NCI-H1048 (cell line): Measurements from ENCODE around the gene PNPLA6.
A peak's percentile ranks its signal among the peaks of the same experiment; 100 is the strongest.

ENCODE experiments used
- DNase-seq: peaks from one replicate; lab custom pipeline; 2025; lab: John Stamatoyannopoulos, UW

The PNPLA6 gene

DNA sequence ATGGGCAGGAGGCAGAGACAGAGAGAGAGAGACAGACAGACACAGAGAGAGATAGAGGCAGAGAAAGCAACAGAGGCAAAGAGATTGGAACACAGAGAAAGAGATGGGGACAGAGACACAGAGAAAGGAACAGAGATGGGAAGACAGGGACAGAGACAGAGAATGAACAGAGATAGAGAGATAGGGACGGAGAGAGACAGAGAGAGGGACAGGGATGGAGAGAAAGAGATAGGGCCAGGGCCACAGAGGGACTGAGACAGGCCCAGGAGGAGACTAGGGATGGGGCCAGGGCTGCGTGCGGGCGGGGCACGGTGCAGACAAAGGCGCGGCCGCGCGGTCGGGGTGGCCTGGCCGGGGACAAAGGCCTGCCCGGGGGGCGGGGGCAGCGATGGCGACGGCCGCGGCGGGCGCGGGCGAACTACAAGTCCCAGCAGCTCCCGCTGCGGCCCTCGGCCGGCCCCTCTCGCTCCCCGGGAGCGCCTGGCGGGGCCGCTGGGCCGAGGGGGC is 19.8 kb upstream of the PNPLA6 start, which contains the start of gene ZNF358:
Gene ZNF358, plus strand, starts transcription at position 459 of the 507 bp plus-strand sequence. CDS start 3,140 bp downstream, outside the sequence.
- DNase-seq = no peak

DNA sequence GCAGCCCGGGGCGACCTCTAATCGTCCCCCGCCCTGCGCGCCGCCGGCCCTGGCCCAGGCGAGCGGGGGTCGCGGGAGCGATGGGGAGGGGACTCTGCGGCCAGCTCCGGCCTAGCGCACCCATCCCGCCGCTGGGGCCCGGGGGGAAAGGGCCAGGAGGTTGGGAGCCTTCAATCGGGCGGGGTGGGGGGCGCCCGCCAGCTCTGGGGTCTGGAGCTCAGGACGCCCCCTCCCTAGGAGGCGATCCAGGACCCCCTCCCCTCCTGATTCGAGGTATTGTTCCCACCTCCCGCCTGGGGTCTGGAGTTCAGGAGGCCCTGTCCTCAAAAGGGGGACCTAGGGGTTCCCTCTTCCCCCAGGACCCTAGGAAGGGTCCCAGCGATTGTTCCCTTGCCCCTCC is 19.2 kb upstream of the PNPLA6 start:
- DNase-seq = no peak

DNA sequence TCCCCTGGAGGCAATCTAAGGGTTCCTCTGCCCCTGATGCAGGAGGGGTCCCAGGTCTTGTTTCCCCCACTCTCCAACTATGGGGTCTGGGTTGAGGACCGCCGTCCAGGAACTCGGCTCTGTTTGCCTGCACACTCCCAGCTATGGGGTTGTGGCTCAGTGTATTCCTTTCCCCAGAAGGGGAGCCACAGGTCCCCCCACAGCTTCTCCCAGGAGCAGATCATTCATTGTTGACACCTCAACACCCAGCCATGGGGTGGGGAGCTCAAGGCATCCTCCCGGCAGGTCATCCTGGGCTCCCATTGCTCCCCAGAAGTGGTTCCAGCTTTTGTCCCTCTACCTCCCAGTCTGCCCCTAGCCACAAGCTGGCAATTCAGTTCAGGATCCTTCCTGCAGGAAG is 18.6 kb upstream of the PNPLA6 start:
- DNase-seq = no peak

DNA sequence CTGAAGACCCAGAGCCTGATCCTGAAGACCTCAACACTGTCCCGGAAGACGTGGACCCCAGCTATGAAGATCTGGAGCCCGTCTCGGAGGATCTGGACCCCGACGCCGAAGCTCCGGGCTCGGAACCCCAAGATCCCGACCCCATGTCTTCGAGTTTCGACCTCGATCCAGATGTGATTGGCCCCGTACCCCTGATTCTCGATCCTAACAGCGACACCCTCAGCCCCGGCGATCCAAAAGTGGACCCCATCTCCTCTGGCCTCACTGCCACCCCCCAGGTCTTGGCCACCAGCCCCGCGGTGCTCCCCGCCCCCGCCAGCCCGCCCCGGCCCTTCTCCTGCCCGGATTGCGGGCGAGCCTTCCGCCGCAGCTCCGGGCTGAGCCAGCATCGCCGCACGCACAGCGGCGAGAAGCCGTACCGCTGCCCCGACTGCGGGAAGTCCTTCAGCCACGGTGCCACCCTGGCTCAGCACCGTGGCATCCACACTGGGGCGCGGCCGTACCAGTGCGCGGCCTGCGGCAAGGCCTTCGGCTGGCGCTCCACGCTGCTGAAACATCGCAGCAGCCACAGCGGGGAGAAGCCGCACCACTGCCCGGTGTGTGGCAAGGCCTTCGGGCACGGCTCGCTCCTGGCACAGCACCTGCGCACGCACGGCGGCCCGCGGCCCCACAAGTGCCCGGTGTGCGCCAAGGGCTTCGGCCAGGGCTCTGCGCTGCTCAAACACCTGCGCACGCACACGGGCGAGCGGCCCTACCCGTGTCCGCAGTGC is 16.0 kb upstream of the PNPLA6 start:
- DNase-seq = no peak

DNA sequence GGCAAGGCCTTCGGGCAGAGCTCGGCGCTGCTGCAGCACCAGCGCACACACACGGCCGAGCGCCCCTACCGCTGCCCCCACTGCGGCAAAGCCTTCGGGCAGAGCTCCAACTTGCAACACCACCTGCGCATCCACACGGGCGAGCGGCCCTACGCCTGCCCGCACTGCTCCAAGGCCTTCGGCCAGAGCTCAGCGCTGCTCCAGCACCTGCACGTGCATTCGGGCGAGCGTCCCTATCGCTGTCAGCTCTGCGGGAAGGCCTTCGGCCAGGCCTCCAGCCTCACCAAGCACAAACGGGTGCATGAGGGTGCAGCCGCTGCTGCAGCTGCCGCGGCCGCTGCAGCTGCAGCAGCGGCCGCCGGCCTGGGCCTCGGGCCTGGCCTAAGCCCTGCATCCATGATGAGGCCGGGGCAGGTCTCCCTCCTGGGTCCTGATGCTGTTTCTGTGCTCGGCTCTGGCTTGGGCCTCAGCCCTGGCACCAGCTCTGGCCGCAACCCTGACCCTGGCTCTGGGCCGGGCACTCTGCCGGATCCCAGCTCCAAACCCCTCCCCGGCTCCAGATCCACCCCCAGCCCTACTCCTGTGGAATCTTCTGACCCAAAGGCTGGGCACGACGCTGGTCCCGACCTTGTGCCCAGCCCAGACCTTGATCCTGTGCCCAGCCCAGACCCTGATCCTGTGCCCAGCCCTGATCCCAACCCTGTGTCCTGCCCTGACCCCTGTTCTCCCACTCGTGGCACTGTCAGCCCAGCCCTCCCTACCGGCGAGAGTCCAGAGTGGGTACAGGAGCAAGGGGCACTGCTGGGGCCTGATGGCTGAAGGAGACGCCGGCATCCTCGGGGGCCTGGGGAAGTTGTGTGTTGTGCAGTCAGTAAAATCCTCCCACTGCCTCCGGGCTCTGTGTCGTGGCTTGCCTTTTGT is 15.1 kb upstream of the PNPLA6 start:
- no peak for DNase-seq

DNA sequence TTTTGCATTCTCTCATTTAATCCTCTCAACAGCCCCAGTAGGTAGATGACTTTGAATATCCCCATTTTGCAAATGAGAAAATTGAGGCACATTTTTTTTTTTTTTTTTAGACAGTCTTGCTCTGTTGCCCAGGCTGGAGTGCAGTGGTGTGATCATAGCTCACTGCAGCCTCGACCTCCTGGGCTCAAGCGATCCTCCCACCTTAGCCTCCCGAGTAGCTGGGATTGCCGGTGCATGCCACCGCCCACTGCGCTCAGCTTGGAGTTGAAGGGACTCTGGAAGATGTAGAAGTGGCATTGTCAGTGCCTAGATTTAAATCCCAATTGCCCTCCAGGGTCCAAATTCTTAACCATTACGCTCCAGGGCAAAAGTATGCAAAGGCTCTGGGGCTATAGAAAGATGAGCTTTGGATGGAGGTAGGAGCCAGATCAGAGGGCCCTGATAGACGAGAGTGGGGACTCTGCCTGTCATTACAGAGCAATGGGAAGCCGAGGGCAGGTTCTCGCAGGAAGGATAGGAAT is 13.9 kb upstream of the PNPLA6 start:
- DNase-seq = no peak

DNA sequence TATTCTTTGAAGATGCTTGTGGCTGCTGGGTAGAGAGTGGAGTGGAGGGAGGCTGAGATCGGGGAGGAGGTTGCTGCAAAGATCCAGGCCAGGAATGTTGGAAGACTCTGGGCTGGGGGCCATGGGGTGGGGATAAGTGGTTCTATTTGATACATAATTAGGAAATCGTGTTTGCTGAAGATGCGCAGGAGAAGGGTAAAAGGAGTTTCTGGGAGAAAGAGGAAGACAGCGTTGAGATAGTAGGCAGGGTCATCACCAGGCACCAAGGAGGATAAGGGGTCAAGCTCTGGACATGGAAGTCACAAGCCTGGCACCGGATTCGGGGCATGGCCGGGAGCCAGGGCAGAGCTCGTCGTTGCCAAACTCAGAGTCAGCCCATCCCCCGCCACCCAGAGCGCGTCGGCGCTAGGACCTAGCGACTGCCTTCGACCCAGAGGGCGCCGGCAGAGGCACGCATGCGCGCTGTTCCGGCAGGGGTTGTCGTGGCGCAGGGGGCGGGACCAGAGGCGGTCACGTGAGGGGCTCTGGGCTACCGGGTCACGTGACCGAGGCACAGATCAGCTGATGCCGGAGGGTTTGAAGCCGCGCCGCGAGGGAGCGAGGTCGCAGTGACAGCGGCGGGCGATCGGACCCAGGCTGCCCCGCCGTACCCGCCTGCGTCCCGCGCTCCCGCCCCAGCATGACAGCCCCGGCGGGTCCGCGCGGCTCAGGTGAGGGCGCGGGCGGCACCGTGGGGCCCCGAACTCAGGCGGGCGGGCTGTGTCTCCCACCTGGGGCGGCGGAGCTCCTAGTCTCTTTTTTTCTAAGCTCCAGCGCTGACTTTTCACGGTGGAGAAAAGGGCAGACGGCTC is 13.2 kb upstream of the PNPLA6 start, which contains the start of gene MCOLN1:
Gene MCOLN1, plus strand, starts transcription at position 553 of the 851 bp plus-strand sequence. Its CDS starts 127 bp downstream, at position 680.
- DNase-seq = peak; percentile 90

DNA sequence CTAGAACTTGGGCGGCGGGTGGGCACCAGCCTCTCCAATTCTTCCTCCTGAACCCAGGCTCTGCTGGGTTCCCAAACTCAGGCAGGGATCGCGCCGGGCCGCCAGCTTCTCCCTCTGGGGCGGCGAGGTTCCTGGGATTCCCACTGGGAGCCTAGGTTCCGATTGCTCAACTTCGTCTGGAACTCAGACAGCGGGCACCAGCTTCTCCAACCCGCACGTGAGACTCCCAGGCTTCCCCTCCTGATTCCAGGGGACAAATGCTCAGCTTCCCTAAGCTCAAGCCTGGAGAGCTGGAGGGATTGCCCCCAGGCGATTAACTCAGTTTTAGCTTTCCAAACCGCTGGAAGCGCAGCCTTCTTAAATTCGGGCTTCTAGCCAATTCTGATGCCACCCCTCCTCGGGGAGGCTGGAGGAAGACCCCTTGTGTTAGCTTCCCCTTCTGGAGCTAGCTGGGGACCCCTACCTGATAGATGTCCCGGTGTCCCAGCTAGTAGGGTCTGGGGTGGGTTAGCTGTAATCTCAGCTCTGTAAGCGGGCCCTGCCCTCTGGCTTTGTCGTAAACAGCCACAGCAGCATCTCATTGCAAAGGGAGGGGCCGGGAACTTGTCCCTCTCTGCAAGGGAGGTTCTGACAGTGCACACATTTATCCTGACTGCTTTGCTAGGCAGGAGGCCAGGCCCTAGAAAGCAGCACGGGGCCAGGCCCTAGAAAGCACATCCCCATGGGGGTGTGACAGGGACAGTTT is 12.4 kb upstream of the PNPLA6 start:
- no peak for DNase-seq

DNA sequence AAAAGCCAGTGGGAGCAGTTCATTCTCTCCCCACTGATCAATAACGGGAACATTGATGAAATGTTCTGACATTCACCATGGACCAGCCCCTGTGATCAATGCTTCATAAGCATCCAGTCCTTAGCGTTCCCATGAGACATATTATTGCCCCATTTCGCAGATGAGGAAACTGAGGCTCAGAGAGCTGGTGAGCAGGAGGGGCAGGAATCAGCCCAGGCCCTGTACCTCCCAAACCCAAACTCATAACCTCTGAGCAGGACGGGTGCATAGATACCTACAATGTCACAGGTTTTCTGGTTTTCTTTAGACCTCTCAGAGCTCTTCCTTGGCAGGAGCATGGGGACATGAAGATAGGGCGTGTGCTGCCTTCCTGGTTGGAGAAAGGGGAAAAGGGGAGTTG is 11.0 kb upstream of the PNPLA6 start:
- no peak for DNase-seq

DNA sequence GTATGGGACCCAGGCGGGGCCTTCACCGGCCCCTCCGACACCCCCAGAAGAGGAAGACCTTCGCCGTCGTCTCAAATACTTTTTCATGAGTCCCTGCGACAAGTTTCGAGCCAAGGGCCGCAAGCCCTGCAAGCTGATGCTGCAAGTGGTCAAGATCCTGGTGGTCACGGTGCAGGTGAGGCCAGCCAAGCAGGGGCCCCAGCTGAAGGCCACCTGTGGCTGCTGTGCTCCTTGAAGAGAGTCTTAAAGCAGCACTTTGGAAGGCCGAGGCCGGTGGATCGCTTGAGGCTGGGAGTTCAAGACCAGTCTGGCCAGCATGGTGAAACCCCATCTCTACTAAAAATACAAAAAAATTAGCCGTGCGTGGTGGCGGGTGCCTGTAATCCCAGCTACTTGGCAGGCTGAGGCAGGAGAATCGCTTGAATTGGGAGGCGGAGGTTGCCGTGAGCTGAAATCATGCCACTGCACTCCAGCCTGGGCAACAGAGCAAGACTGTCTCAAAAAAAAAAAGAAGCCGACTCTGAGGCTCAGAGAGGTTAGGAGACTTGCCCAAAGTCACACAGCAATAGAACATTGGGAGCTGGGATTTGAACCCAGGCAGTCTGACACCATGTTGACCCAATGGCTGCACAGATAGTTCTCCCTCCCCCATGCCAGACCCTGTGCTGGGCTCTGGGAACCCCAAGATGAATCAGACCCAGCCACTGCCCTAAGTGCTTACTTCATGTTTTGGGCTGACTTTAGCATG is 10.4 kb upstream of the PNPLA6 start:
- no peak for DNase-seq

DNA sequence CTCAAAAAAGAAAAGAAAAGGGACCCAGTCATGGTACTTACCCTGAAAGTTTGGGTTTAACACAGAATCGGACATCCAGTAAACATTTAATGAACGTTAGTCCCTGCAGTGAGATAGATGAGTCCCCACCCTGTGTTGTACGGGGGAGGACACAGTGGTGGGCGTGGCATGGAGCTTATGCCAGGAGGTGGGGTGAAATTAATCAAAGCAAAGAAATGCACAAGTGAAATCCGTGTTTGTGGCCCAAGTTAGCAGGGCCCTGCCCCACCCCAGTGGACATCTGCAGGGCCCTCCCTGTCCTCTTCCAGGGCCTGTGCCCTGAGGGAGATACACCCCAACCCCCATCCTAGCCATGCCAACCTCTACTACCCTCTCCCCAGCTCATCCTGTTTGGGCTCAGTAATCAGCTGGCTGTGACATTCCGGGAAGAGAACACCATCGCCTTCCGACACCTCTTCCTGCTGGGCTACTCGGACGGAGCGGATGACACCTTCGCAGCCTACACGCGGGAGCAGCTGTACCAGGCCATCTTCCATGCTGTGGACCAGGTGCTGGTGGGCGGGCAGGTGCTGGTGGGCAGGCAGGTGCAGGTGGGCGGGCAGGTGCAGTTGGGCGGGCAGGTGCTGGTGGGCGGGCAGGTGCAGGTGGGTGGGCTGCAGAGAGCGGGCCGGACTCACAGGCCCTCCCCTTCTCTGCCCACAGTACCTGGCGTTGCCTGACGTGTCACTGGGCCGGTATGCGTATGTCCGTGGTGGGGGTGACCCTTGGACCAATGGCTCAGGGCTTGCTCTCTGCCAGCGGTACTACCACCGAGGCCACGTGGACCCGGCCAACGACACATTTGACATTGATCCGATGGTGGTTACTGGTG is 9.2 kb upstream of the PNPLA6 start:
- DNase-seq = no peak

DNA sequence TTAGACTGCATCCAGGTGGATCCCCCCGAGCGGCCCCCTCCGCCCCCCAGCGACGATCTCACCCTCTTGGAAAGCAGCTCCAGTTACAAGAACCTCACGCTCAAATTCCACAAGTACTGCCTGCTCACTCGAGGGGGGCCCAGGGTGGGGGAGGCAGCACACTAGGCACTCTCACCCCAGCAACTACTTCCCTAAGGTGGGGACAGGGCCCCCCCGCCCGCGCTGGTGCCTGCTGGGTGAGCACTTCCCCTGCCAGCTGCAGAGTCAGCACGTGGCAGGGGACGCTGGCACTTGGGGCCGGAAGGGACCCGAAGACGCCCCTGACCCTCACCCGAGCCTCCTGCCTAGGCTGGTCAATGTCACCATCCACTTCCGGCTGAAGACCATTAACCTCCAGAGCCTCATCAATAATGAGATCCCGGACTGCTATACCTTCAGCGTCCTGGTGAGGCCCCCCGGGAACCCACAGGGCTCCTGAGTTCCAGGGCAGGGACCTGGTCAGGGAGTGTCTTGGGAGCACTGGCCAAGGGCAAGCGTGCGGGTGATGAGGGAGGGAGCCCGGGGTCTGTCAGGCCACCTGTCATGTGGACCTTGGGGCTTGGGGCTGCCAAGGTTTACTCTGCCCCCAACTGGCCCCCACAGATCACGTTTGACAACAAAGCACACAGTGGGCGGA is 7.9 kb upstream of the PNPLA6 start:
- no peak for DNase-seq

DNA sequence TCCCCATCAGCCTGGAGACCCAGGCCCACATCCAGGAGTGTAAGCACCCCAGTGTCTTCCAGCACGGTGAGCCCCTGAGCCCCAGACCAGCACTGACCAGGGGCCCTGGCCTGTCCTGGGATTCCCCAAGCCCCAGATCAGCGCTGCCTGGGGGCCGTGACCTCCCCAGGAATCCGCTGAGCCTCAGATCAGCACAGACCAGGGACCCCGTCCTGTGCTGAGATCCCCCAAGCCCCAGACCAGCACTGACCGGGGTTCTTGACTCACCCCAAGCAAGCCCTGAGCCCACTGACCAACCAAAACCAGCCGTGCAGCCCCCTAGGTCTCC is 7.4 kb upstream of the PNPLA6 start:
- DNase-seq = no peak

DNA sequence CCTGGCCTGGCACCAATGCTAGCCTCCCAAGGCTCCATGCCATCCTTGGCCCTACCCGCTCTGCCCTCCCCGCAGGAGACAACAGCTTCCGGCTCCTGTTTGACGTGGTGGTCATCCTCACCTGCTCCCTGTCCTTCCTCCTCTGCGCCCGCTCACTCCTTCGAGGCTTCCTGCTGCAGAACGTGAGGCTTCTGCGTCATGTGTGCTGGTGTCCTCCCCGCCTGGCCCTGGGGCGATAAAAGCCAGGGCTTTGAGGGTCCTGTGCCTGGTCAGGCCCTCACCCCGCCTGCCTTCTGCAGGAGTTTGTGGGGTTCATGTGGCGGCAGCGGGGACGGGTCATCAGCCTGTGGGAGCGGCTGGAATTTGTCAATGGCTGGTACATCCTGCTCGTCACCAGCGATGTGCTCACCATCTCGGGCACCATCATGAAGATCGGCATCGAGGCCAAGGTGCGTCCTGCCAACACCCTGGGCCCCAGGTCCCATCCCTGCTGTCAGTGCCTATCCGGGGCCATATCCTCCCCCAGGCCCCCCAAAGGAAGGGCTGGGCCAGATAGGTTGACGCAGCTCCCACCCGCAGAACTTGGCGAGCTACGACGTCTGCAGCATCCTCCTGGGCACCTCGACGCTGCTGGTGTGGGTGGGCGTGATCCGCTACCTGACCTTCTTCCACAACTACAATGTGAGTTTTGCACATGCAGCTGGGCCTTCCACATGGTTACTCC is 6.8 kb upstream of the PNPLA6 start:
- DNase-seq = no peak

DNA sequence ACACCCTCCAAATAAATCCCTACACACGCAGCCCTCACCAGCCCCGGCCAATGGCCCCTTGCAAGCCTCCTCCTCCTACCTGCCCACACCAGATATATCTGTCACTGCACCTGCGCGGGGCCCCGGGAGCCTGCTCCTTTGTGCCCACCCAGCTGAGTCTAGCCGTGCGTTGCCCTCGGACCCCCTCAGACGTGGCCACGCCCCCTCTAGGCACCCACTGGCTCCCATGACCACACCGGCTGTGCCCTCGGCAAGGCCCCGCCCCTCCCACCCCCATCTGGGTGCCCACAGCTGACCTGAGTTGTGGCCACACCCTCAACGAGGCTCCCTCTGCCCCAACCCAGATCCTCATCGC is 6.3 kb upstream of the PNPLA6 start:
- DNase-seq = no peak

DNA sequence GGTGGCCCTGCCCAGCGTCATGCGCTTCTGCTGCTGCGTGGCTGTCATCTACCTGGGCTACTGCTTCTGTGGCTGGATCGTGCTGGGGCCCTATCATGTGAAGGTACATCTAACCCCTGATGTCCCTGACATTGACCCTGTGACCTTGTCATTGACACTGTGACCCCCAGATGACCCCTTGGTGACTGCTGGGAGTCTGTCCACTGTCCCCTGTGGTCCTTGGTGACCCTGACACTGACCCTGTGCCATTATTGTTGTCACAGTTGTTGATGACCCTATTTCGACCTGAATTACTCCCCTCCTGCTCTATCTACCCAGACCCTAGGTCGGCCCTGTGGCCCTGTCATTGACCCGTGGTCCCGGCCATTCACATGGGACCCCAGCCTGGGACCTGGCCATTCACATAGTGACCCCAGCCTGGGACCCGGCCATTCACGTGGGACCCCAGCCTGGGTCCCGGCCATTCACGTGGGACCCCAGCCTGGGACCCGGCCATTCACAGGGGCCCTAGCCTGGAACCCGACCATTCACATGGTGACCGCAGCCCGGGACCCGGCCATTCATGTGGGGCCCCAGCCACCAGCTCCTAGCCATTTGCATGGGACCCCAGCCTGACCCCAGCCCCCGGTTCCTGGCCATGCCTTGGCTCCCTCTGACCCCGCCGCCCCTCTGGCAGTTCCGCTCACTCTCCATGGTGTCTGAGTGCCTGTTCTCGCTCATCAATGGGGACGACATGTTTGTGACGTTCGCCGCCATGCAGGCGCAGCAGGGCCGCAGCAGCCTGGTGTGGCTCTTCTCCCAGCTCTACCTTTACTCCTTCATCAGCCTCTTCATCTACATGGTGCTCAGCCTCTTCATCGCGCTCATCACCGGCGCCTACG is 5.7 kb upstream of the PNPLA6 start:
- DNase-seq = no peak

DNA sequence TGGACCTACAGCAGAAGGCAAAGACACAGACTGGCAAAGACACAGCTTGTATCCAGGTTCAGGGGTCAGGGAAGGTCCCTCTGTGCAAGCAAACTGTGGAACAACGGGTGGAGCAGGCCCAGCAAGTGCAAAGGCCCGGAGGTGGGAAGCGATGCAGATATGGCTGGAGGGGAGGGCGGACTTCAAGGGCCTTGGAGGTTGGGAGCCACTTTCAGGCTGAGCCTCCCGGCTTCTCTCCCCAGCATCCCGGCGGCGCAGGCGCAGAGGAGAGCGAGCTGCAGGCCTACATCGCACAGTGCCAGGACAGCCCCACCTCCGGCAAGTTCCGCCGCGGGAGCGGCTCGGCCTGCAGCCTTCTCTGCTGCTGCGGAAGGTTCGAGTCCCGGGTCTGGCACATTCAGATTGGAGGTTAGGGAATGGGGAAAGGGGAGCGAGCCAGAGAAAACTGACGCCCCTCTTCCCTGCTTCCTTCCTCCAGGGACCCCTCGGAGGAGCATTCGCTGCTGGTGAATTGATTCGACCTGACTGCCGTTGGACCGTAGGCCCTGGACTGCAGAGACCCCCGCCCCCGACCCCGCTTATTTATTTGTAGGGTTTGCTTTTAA is 2.1 kb upstream of the PNPLA6 start:
- DNase-seq = no peak
